K562 (cell line): ENCODE data around the gene LRRC30. TPM values are rescaled to one million over a fixed set of nuclear protein-coding genes. Genes with fewer than 3 reads are reported as not detected.

ENCODE experiments used
- ATAC-seq: fragments of 200-7000 bp; cut with Tn5 transposase; 3 replicates; pipeline ENCODE4 v1.9.1; 2020; ENCODE audit warnings: moderate library complexity
- BruUV-seq: library from RNA; stranded (reverse); fragments of 400-500 nt; replicated peaks from 2 replicates; lab custom pipeline; 2021; lab: Mats Ljungman, UMichigan
- CTCF ChIA-PET: fragments of 300-600 bp; formaldehyde crosslinking; extraction: SDS; loops from one replicate; lab custom pipeline; 2021; ENCODE audit warnings: low intra/inter-chr PET ratio; lab: Yijun Ruan, JAX
- POLR2A ChIA-PET: fragments of 300-600, 350-650 bp; sonication (Branson Sonifier 250); formaldehyde crosslinking; extraction: SDS; loops from one replicate; lab custom pipeline; 2021; ENCODE audit warnings: antibody characterized with exemption, inconsistent platforms; lab: Yijun Ruan, JAX
- DNase-seq, 4 experiments: peaks; one replicate each; pipeline versions ENCODE4 v3.0.0 to v3.0.0-alpha.2; 2011 to 2018; ENCODE audit warnings: low spot score in 3 of 4, mixed read lengths in 3 of 4; ENCODE audit errors: extremely low read depth in 1 of 4
- FAIRE-seq: peaks from 2 replicates; lab custom pipeline; 2011; peaks lifted over from hg19 to GRCh38; lab: Jason Lieb, UNC
- H2AFZ ChIP-seq: 2 replicates; pipeline ENCODE4 v1.6.0; 2011; ENCODE audit warnings: low read depth, low read length, control low read depth, inconsistent platforms
- H3K27ac ChIP-seq: fragments of 200-600 bp; 3 replicates; pipeline ENCODE4 v1.8.0; 2011; ENCODE audit warnings: low read depth, mild to moderate bottlenecking, control low read depth, inconsistent platforms, low read length, moderate library complexity, mixed read lengths; ENCODE audit errors: extremely low read depth
- H3K27me3 ChIP-seq, 2 experiments: fragments of 300-600 bp in 1 of 2; 2 replicates in 1 of 2; 3 replicates in 1 of 2; pipeline versions ENCODE4 v1.6.0 to v1.8.0; 2011; ENCODE audit warnings: inconsistent platforms in 2 of 2, low read length in 2 of 2, mild to moderate bottlenecking in 1 of 2, mixed read lengths in 1 of 2, moderate library complexity in 1 of 2; ENCODE audit not compliant: control insufficient read depth in 2 of 2, insufficient read depth in 2 of 2
- H3K36me3 ChIP-seq: fragments of 300-600 bp; 3 replicates; pipeline ENCODE4 v1.8.0; 2011; ENCODE audit warnings: mild to moderate bottlenecking, low read length, inconsistent platforms; ENCODE audit not compliant: control insufficient read depth, insufficient read depth
- H3K4me1 ChIP-seq, 2 experiments: fragments of 200-600 bp in 1 of 2; replicated peaks in 1 of 2; 2 replicates in 1 of 2; 3 replicates in 1 of 2; pipeline versions ENCODE4 v1.5.1 to v1.8.0; 2011; ENCODE audit warnings: inconsistent platforms in 2 of 2, low read length in 2 of 2, mild to moderate bottlenecking in 1 of 2, mixed read lengths in 1 of 2, moderate library complexity in 1 of 2; ENCODE audit not compliant: control insufficient read depth in 2 of 2, insufficient read depth in 2 of 2
- H3K4me2 ChIP-seq: 2 replicates; pipeline ENCODE4 v1.6.1; 2011; ENCODE audit warnings: low read length, control low read depth, inconsistent platforms, mixed read lengths; ENCODE audit not compliant: insufficient read depth
- H3K4me3 ChIP-seq: fragments of 200-600 bp; sonication (generic), shearing (Covaris generic); 2 replicates; pipeline ENCODE4 v1.5.1; 2016; ENCODE audit warnings: control low read depth, inconsistent platforms
- H3K79me2 ChIP-seq: fragments of 200-600 bp; 3 replicates; pipeline ENCODE4 v1.8.0; 2011; ENCODE audit warnings: low read length, inconsistent platforms; ENCODE audit not compliant: control insufficient read depth, insufficient read depth
- H3K9ac ChIP-seq, 2 experiments: 2 replicates each; pipeline versions ENCODE4 v1.6.0 to v1.6.1; 2011; ENCODE audit warnings: low read depth in 2 of 2, low read length in 2 of 2, control low read depth in 1 of 2, inconsistent platforms in 1 of 2, mild to moderate bottlenecking in 1 of 2, mixed read lengths in 1 of 2; ENCODE audit not compliant: insufficient read depth in 1 of 2
- H3K9me1 ChIP-seq: one replicate; pipeline ENCODE4 v1.6.0; 2011; ENCODE audit warnings: inconsistent platforms, mild to moderate bottlenecking, low read length, moderate library complexity; ENCODE audit not compliant: control insufficient read depth, insufficient read depth
- H3K9me3 ChIP-seq: replicated peaks from 2 replicates; pipeline ENCODE4 v1.5.1; 2011; ENCODE audit warnings: low read depth, low read length, inconsistent platforms; ENCODE audit not compliant: control insufficient read depth, insufficient read depth
- H4K20me1 ChIP-seq: replicated peaks from 2 replicates; pipeline ENCODE4 v1.6.1; 2011; ENCODE audit warnings: low read length, inconsistent platforms, mixed read lengths; ENCODE audit not compliant: control insufficient read depth, insufficient read depth
- ATF7 ChIP-seq: fragments of 450-650 bp; IDR thresholded peaks from 2 replicates; pipeline ENCODE4 v1.7.1; 2014; ENCODE audit warnings: mild to moderate bottlenecking, moderate library complexity
- BRD4 ChIP-seq: fragments of 200-600 bp; sonication (generic); IDR thresholded peaks from 2 replicates; pipeline ENCODE4 v1.6.1; 2017; ENCODE audit warnings: inconsistent platforms
- BRD9 ChIP-seq: fragments of 450-650 bp; IDR thresholded peaks from 2 replicates; pipeline ENCODE4 v1.6.1; 2018; ENCODE audit warnings: low read depth; ENCODE audit not compliant: partially characterized antibody
- BRF1 ChIP-seq: IDR thresholded peaks from 3 replicates; pipeline ENCODE4 v1.6.1; 2011; ENCODE audit warnings: borderline replicate concordance, mild to moderate bottlenecking; ENCODE audit not compliant: insufficient read length; ENCODE audit errors: extremely low read depth
- CBX3 ChIP-seq, 2 experiments: IDR thresholded peaks; 1 replicate in 1 of 2; 2 replicates in 1 of 2; pipeline ENCODE4 v1.6.1; 2012; ENCODE audit warnings: inconsistent platforms in 2 of 2, low read length in 2 of 2, borderline replicate concordance in 1 of 2, control low read depth in 1 of 2
- CCNT2 ChIP-seq: IDR thresholded peaks from 2 replicates; pipeline ENCODE4 v1.6.1; 2011; ENCODE audit warnings: borderline replicate concordance, low read depth, mild to moderate bottlenecking, moderate library complexity, mixed read lengths, low read length; ENCODE audit not compliant: insufficient read length; ENCODE audit errors: extremely low read depth
- HNRNPLL ChIP-seq: fragments of 200-400 bp; formaldehyde crosslinking; IDR thresholded peaks from 2 replicates; pipeline ENCODE4 v1.6.1; 2017; ENCODE audit warnings: low read length, low read depth, mild to moderate bottlenecking; ENCODE audit not compliant: poor library complexity, severe bottlenecking
- MYNN ChIP-seq, 2 experiments: sonication (generic); formaldehyde crosslinking in 1 of 2; IDR thresholded peaks; 2 replicates each; pipeline versions ENCODE4 v1.5.0 to v1.6.1; 2016 to 2020; ENCODE audit warnings: antibody characterized with exemption in 1 of 2, missing genetic modification reagents in 1 of 2
- NCOA1 ChIP-seq: fragments of 450-650 bp; IDR thresholded peaks from 2 replicates; pipeline ENCODE4 v1.6.1; 2016; ENCODE audit warnings: low read depth
- STAT5A ChIP-seq: IDR thresholded peaks from 2 replicates; pipeline ENCODE4 v1.6.1; 2012; ENCODE audit warnings: low read length, inconsistent platforms, borderline replicate concordance
- TARDBP ChIP-seq: fragments of 450-650 bp; IDR thresholded peaks from 2 replicates; pipeline ENCODE4 v1.6.1; 2016
- ZBED1 ChIP-seq: IDR thresholded peaks from 2 replicates; pipeline ENCODE4 v1.6.1; 2014
- ZNF12 ChIP-seq: sonication (generic); formaldehyde crosslinking; IDR thresholded peaks from 2 replicates; pipeline ENCODE4 v1.4.0; 2020; ENCODE audit warnings: mild to moderate bottlenecking, missing genetic modification reagents
- ZNF644 ChIP-seq: fragments of 200-800 bp; sonication (Bioruptor generic); IDR thresholded peaks from 2 replicates; pipeline ENCODE4 v1.6.1; 2016; ENCODE audit warnings: low read depth, missing genetic modification characterization, missing compliant biosample characterization
- WGBS: fragments of 100-300 bp; shearing (Covaris generic); methylation state at CpG from one replicate; pipeline ENCODE4 v1.1.6; 2016; ENCODE audit warnings: low coverage, mixed read lengths; ENCODE audit not compliant: insufficient coverage; ENCODE audit errors: missing lambda C conversion rate; 5-methylcytosine and 5-hydroxymethylcytosine counted together
- in situ Hi-C: fragments of 300-500 bp; cut with MboI; formaldehyde crosslinking; loops from 4 replicates; pipeline ENCODE4 v1.15.0; 2018; ENCODE audit warnings: inconsistent platforms, mixed read lengths
- intact Hi-C: fragments of 100-400 bp; cut with micrococcal nuclease; formaldehyde crosslinking; loops from 2 replicates; pipeline ENCODE4 v1.14.2; 2022
- polyA plus RNA-seq, 8 experiments: library from polyadenylated mRNA; depleted of rRNA in 4 of 8; stranded (reverse) in 5 of 8; unstranded in 3 of 8; fragments of >200 nt; fragmentation: Nextera tagmentation in 2 of 8; fragmentation: Illumina TruSeq in 1 of 8; extraction: Ambion mirVana in 2 of 8; extraction: Trizol in 1 of 8; gene quantifications; 2 replicates each; pipeline versions ENCODE4 v1.2.1 to v1.2.3, GENCODE V29; 2011 to 2014; ENCODE audit warnings: inconsistent platforms in 1 of 8, missing spikeins in 1 of 8
- total RNA-seq, 7 experiments: library from RNA; depleted of rRNA in 6 of 7; stranded (reverse); fragments of >200 nt in 6 of 7; fragmentation: Illumina TruSeq in 2 of 7; extraction: Trizol in 2 of 7; gene quantifications; 2 replicates each; pipeline versions ENCODE4 v1.2.1 to v1.2.3, GENCODE V29; 2011 to 2021; ENCODE audit warnings: low replicate concordance in 1 of 7
- TF ChIP-seq, protein P1 (sequence below): fragments of 150-350 bp; conservative IDR thresholded peaks from 2 replicates; pipeline ENCODE4 v1.6.1; 2014; ENCODE audit warnings: low read length
- TF ChIP-seq, protein P2 (sequence below): fragments of 450-650 bp; IDR thresholded peaks from 2 replicates; pipeline ENCODE4 v1.6.1; 2016; ENCODE audit warnings: borderline replicate concordance

The LRRC30 gene
- total and polyA plus RNA-seq, 9 of the 15 experiments (the other 6 are each of a cell fraction or from before 2014, with no cell fraction given), result not detected

GRCh38 chr18:7195266-7195665, 35.6 kb upstream of the LRRC30 start:
- H3K27me3 ChIP-seq, result no peaks in the 10 kb centered on the region; a peak in 1 of 5 replicates
- H3K9ac ChIP-seq, result no peak overlapping the region
- ChIA-PET CTCF (no interaction called here), POLR2A (no interaction called here)
- no peak overlapping the region for H3K27ac ChIP-seq
- BruUV-seq, result no TSS peak
- no peak overlapping the region for H3K4me2 ChIP-seq
- H3K4me3 ChIP-seq, result no peak overlapping the region
- FAIRE-seq (no peak), DNase-seq (no peak), ATAC-seq (no peak)
- no peaks in the 10 kb centered on the region for H3K9me3 ChIP-seq
- no peaks in the 10 kb centered on the region for H3K9me1 ChIP-seq
- no peaks in the 10 kb centered on the region for H3K79me2 ChIP-seq
- intact Hi-C loops (no loop called here), in situ Hi-C loops (no loop called here)
- no peaks in the 10 kb centered on the region for H3K36me3 ChIP-seq
- H2AFZ ChIP-seq, result no peak overlapping the region
- TF ChIP-seq, protein P1, sequence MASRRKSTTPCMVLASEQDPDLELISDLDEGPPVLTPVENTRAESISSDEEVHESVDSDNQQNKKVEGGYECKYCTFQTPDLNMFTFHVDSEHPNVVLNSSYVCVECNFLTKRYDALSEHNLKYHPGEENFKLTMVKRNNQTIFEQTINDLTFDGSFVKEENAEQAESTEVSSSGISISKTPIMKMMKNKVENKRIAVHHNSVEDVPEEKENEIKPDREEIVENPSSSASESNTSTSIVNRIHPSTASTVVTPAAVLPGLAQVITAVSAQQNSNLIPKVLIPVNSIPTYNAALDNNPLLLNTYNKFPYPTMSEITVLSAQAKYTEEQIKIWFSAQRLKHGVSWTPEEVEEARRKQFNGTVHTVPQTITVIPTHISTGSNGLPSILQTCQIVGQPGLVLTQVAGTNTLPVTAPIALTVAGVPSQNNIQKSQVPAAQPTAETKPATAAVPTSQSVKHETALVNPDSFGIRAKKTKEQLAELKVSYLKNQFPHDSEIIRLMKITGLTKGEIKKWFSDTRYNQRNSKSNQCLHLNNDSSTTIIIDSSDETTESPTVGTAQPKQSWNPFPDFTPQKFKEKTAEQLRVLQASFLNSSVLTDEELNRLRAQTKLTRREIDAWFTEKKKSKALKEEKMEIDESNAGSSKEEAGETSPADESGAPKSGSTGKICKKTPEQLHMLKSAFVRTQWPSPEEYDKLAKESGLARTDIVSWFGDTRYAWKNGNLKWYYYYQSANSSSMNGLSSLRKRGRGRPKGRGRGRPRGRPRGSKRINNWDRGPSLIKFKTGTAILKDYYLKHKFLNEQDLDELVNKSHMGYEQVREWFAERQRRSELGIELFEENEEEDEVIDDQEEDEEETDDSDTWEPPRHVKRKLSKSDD, result no peak
- TF ChIP-seq BRF1 (no peak), HNRNPLL (no peak), ZNF12 (no peak), BRD4 (no peak), ATF7 (no peak), NCOA1 (no peak), MYNN (IDR thresholded peaks at IDR 0.05) (no peak), MYNN (CRISPR knock-in tag; IDR thresholded peaks at IDR 0.05) (no peak), BRD9 (no peak), CCNT2 (no peak), ZNF644 (tag) (no peak), CBX3 (IDR thresholded peaks at IDR 0.05; ENCODE audit: borderline replicate concordance in 1 of 2, low read length in 2 of 2) (no peak), ZBED1 (no peak), STAT5A (no peak), TARDBP (no peak)
- TF ChIP-seq, protein P2, sequence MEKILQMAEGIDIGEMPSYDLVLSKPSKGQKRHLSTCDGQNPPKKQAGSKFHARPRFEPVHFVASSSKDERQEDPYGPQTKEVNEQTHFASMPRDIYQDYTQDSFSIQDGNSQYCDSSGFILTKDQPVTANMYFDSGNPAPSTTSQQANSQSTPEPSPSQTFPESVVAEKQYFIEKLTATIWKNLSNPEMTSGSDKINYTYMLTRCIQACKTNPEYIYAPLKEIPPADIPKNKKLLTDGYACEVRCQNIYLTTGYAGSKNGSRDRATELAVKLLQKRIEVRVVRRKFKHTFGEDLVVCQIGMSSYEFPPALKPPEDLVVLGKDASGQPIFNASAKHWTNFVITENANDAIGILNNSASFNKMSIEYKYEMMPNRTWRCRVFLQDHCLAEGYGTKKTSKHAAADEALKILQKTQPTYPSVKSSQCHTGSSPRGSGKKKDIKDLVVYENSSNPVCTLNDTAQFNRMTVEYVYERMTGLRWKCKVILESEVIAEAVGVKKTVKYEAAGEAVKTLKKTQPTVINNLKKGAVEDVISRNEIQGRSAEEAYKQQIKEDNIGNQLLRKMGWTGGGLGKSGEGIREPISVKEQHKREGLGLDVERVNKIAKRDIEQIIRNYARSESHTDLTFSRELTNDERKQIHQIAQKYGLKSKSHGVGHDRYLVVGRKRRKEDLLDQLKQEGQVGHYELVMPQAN, result no peak
- 0% methylated on average over 5 of the region's 5 CpGs for WGBS
- H4K20me1 ChIP-seq, result no peaks in the 10 kb centered on the region
- no peaks in the 10 kb centered on the region for H3K4me1 ChIP-seq
